CD14-positive monocyte (primary cell): Measurements from ENCODE around the gene CCDC77. TPM values are rescaled to one million over a fixed set of nuclear protein-coding genes. Genes with fewer than 3 reads are reported as not detected.

Source experiments
- DNase-seq, 3 donors: peaks; one replicate each; pipeline ENCODE4 v3.0.0-alpha.2; 2011 to 2022
- H2AFZ ChIP-seq: 2 replicates; pipeline ENCODE4 v1.6.0; 2012; ENCODE audit warnings: mild to moderate bottlenecking, low read depth, low read length, inconsistent platforms; ENCODE audit not compliant: insufficient read depth, poor library complexity, severe bottlenecking
- H3K27ac ChIP-seq, 2 donors: 1 replicate in 1 of 2; 2 replicates in 1 of 2; pipeline ENCODE4 v1.5.1; 2012 to 2013; ENCODE audit warnings: low read length in 2 of 2, control low read depth in 1 of 2, inconsistent platforms in 1 of 2, low read depth in 1 of 2, mild to moderate bottlenecking in 1 of 2
- H3K27me3 ChIP-seq, 2 donors: one replicate each; pipeline versions ENCODE4 v1.6.0 to v1.6.1; 2011 to 2013; ENCODE audit warnings: low read length in 2 of 2; ENCODE audit not compliant: control insufficient read depth in 2 of 2, insufficient read depth in 2 of 2
- H3K36me3 ChIP-seq, 2 donors: replicated peaks in 1 of 2; 1 replicate in 1 of 2; 2 replicates in 1 of 2; pipeline versions ENCODE4 v1.5.1 to v1.6.1; 2012 to 2013; ENCODE audit warnings: low read length in 2 of 2, control low read depth in 1 of 2, inconsistent platforms in 1 of 2, mild to moderate bottlenecking in 1 of 2; ENCODE audit not compliant: insufficient read depth in 2 of 2, control insufficient read depth in 1 of 2
- H3K4me1 ChIP-seq, 2 donors: 1 replicate in 1 of 2; 2 replicates in 1 of 2; pipeline versions ENCODE4 v1.5.1 to v1.6.1; 2012 to 2013; ENCODE audit warnings: low read length in 2 of 2, control low read depth in 1 of 2, inconsistent platforms in 1 of 2, mild to moderate bottlenecking in 1 of 2, moderate library complexity in 1 of 2; ENCODE audit not compliant: insufficient read depth in 2 of 2, control insufficient read depth in 1 of 2
- H3K4me2 ChIP-seq: replicated peaks from 2 replicates; pipeline ENCODE3; 2012; ENCODE audit warnings: low read length, moderate library complexity, mild to moderate bottlenecking; ENCODE audit not compliant: poor library complexity, severe bottlenecking; ENCODE audit errors: extremely low read depth
- H3K4me3 ChIP-seq, 3 experiments: fragments of 200-600 bp in 1 of 3; sonication (generic) in 1 of 3; replicated peaks in 1 of 3; 1 replicate in 2 of 3; 2 replicates in 1 of 3; pipeline ENCODE4 v1.5.1; 2011 to 2013; ENCODE audit warnings: low read length in 3 of 3, mild to moderate bottlenecking in 3 of 3, control low read depth in 2 of 3, low read depth in 2 of 3, inconsistent platforms in 1 of 3, moderate library complexity in 1 of 3
- H3K79me2 ChIP-seq: 2 replicates; pipeline ENCODE4 v1.6.0; 2012; ENCODE audit warnings: mild to moderate bottlenecking, control low read depth, inconsistent platforms, low read length, moderate library complexity; ENCODE audit not compliant: insufficient read depth
- H3K9ac ChIP-seq: 2 replicates; pipeline ENCODE4 v1.6.0; 2017; ENCODE audit warnings: low read length, mild to moderate bottlenecking; ENCODE audit not compliant: insufficient read depth, poor library complexity, severe bottlenecking
- H3K9me3 ChIP-seq, 2 donors: replicated peaks in 1 of 2; 1 replicate in 1 of 2; 2 replicates in 1 of 2; pipeline versions ENCODE4 v1.5.1 to v1.6.1; 2012 to 2013; ENCODE audit warnings: low read length in 2 of 2, control low read depth in 1 of 2; ENCODE audit not compliant: control insufficient read depth in 1 of 2, insufficient read depth in 1 of 2
- H4K20me1 ChIP-seq: 2 replicates; pipeline ENCODE4 v1.6.0; 2012; ENCODE audit warnings: mild to moderate bottlenecking, low read length, control low read depth, moderate library complexity; ENCODE audit not compliant: insufficient read depth
- H3K27ac Mint-ChIP-seq, 7 donors: one replicate each; pipeline ENCODE4 v1.8.0; 2020; ENCODE audit warnings: mild to moderate bottlenecking in 7 of 7, mixed read lengths in 7 of 7, moderate library complexity in 6 of 7, inconsistent platforms in 2 of 7
- H3K27me3 Mint-ChIP-seq, 3 donors: one replicate each; pipeline ENCODE4 v1.8.0; 2021 to 2022; ENCODE audit warnings: low read depth in 3 of 3, mild to moderate bottlenecking in 3 of 3, mixed read lengths in 3 of 3, moderate library complexity in 3 of 3, inconsistent platforms in 1 of 3
- H3K36me3 Mint-ChIP-seq, 2 donors: one replicate each; pipeline ENCODE4 v1.8.0; 2020; ENCODE audit warnings: mixed read lengths in 2 of 2, inconsistent platforms in 1 of 2, mild to moderate bottlenecking in 1 of 2
- H3K4me1 Mint-ChIP-seq: one replicate; pipeline ENCODE4 v1.8.0; 2020; ENCODE audit warnings: mild to moderate bottlenecking, mixed read lengths
- H3K4me3 Mint-ChIP-seq, 2 donors: one replicate each; pipeline ENCODE4 v1.8.0; 2020; ENCODE audit warnings: mild to moderate bottlenecking in 2 of 2, mixed read lengths in 2 of 2, moderate library complexity in 1 of 2
- H3K9me3 Mint-ChIP-seq, 7 donors: one replicate each; pipeline ENCODE4 v1.8.0; 2020 to 2022; ENCODE audit warnings: mixed read lengths in 7 of 7, mild to moderate bottlenecking in 6 of 7, moderate library complexity in 6 of 7, inconsistent platforms in 2 of 7
- CTCF ChIP-seq: fragments of 200-600 bp; IDR thresholded peaks from one replicate; pipeline ENCODE4 v1.8.0; 2022; ENCODE audit warnings: antibody characterized with exemption, mild to moderate bottlenecking
- WGBS: methylation state at CpG from one replicate; pipeline ENCODE4 v1.1.5; 2013; ENCODE audit warnings: missing lambda C conversion rate; ENCODE audit not compliant: insufficient coverage; 5-methylcytosine and 5-hydroxymethylcytosine counted together
- intact Hi-C, 2 donors: fragments of 100-400 bp; cut with micrococcal nuclease; formaldehyde crosslinking; loops; one replicate each; pipeline versions ENCODE4 v1.15.0 to v1.15.1; 2023
- polyA plus RNA-seq, 3 donors: library from polyadenylated mRNA; depleted of rRNA in 1 of 3; unstranded in 2 of 3; stranded (reverse) in 1 of 3; fragments of 300-500 nt in 2 of 3; fragments of >200 nt in 1 of 3; fragmentation: Illumina TruSeq in 2 of 3; gene quantifications; 1 replicate in 2 of 3; 2 replicates in 1 of 3; pipeline ENCODE4 v1.2.3, GENCODE V29; 2012 to 2021

The CCDC77 gene
- polyA plus RNA-seq, 3 donors = 4.1 to 7.7 (median 5.1) TPM

GRCh38 chr12:452667-453210 lies 51.3 kb downstream of the CCDC77 start:
- peak; percentile 89 for TF ChIP-seq CTCF
- H3K27ac Mint-ChIP-seq = no peak overlapping the region
- H3K4me2 ChIP-seq = no peak overlapping the region
- DNase-seq = no peak
- no peaks in the 10 kb centered on the region for H3K4me1 ChIP-seq
- WGBS = 78% methylated on average over 5 of the region's 25 CpGs
- H4K20me1 ChIP-seq = no peaks in the 10 kb centered on the region
- H3K27ac ChIP-seq = no peak overlapping the region
- peaks cover under 1 to 10% (median 4%) of the 10 kb centered on the region in 7 donors for H3K9me3 Mint-ChIP-seq
- H3K9me3 ChIP-seq = peaks cover 0 to 4% of the 10 kb centered on the region in 2 donors
- H3K9ac ChIP-seq = no peak overlapping the region
- H3K27me3 ChIP-seq = peaks cover 6 to 13% of the 10 kb centered on the region in 2 donors
- H2AFZ ChIP-seq = no peak overlapping the region
- no peaks in the 10 kb centered on the region for H3K36me3 Mint-ChIP-seq
- intact Hi-C loops = no loop called here
- H3K4me1 Mint-ChIP-seq = no peaks in the 10 kb centered on the region
- peak overlapping the region in 1 of 2 donors; percentile 24 for H3K4me3 Mint-ChIP-seq
- H3K27me3 Mint-ChIP-seq = peaks cover 14 to 25% (median 18%) of the 10 kb centered on the region in 3 donors
- H3K36me3 ChIP-seq = no peaks in the 10 kb centered on the region
- H3K79me2 ChIP-seq = no peaks in the 10 kb centered on the region
- H3K4me3 ChIP-seq = no peak overlapping the region

- peaks cover 6% of the 10 kb centered on the region for H3K4me1 Mint-ChIP-seq
- H3K4me1 ChIP-seq = peaks cover 3 to 5% of the 10 kb centered on the region in 2 donors
- H3K4me3 Mint-ChIP-seq = no peak overlapping the region
- no peak overlapping the region for H3K27ac ChIP-seq
- intact Hi-C loops = loop anchor here in 1 of 2 donors (5.0 kb wide), 1 partner anchor 92 kb away; no protein-coding TSS in a partner anchor
- no peak overlapping the region for H2AFZ ChIP-seq
- no CpG with 5 or more reads among the region's 1 CpG for WGBS
- H3K9me3 ChIP-seq = peaks cover 4 to 13% of the 10 kb centered on the region in 2 donors
- H3K9ac ChIP-seq = no peak overlapping the region
- no peaks in the 10 kb centered on the region for H4K20me1 ChIP-seq
- no peak for DNase-seq
- no peaks in the 10 kb centered on the region for H3K36me3 ChIP-seq
- H3K4me2 ChIP-seq = no peak overlapping the region
- H3K36me3 Mint-ChIP-seq = no peaks in the 10 kb centered on the region
- peak overlapping the region in 2 of 7 donors; percentile 5 to 31 for H3K27ac Mint-ChIP-seq
- H3K9me3 Mint-ChIP-seq = peaks cover 4 to 15% (median 10%) of the 10 kb centered on the region in 7 donors
- no peak for TF ChIP-seq CTCF
- H3K79me2 ChIP-seq = no peaks in the 10 kb centered on the region
- H3K4me3 ChIP-seq = no peak overlapping the region
- peaks cover 23 to 33% of the 10 kb centered on the region in 2 donors for H3K27me3 ChIP-seq
- H3K27me3 Mint-ChIP-seq = peaks cover 33 to 41% (median 37%) of the 10 kb centered on the region in 3 donors
Measured at GRCh38 chr12:454833-455232, 53.4 kb downstream of the CCDC77 start.
